M059J (cell line): ENCODE data around the gene C20orf96. TPM values are rescaled to one million over a fixed set of nuclear protein-coding genes. Genes with fewer than 3 reads are reported as not detected.
A peak's percentile ranks its signal among the peaks of the same experiment; 100 is the strongest.
"Not testable (repeated sequence)": the region's sequence is repeated elsewhere in the genome, so short reads cannot be mapped to it uniquely, and the experiment has no call there.

Experiments used
- DNase-seq: peaks from one replicate; pipeline ENCODE4 v3.0.0-alpha.2; 2012; ENCODE audit warnings: low read depth
- total RNA-seq: library from RNA; depleted of rRNA; stranded (reverse); fragments of >200 nt; shearing (Covaris generic); gene quantifications from 2 replicates; pipeline ENCODE4 v1.2.3, GENCODE V29; 2014

The C20orf96 gene
- total RNA-seq, 1 experiment from 2014 or later, result 2.2 TPM

DNA sequence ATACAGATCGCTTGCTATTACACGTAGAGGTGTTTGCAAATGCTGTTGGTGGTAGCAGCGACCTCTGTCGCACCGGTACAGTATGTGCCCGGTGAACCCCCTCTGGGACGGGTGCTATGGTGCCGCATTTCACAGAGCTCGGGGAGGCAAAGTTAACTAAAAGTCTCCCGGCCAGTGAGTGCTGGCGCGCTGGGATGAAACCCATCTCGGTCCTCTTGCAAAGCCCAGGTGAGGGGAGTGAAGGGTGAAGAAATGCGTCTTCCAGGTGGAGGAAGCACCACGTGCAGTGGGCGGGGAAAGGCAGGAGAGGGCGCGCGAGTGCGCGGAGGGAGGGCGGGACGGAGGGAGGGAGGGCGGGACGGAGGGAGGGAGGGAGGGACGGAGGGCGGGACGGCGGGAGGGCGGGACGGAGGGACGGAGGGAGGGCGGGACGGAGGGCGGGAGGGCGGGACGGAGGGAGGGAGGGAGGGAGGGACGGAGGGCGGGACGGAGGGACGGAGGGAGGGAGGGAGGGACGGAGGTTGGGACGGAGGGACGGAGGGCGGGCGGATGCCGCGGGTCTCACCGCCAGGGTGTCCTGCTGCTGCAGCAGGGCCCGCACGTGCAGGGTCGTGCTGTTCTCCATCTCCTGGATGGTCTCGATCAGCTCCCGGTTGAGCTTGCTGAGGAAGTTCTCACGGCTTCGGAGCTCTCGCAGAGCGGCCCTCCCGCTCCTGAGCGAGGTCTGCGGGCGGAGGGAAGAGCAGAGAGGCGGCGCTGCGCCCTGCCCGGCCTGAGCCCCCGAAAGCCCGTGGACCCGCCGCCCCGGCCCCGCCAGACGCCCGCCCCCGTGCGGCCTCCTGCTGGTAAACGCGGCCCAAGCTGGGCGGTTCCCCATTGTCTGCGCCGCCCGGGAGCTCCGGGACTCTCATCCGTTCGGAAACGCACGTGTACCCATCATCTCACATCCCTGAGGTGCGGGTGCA, 11.7 kb downstream of the C20orf96 start:
- no peak for DNase-seq

DNA sequence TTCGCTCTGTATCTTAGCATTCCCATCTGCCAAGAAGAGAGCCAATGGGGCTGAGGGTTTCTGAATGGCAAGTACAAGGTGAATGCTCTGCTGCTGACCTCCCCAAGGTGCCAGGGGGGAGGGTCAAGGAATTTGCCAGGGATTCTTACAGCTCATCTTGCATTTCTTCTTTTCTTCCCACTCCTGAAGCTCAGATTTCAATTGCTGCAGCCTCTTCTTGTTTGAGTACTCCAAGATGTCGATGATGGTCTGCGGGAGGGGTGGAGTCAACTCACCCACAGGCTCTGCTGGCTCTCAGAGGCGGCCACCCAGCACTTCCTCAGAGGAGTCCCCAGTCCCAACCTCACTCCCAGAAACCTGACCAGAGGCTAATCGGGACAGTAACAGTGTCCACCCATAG, 12.4 kb downstream of the C20orf96 start:
- no peak for DNase-seq

DNA sequence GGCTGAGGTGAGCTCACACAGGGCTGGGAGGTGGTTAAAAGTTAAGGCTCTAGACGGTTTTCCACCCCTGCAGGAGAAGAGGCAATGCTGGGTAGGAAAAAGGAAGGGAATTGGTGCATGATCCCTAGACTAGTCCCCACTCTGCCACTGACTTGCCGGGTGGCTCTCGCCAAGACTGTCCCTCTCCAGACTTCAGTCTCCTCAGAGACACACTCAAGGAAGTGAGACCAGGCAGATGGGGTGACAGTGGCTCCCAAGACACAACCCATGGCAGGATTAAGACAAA, 13.1 kb downstream of the C20orf96 start:
- DNase-seq, result no peak

DNA sequence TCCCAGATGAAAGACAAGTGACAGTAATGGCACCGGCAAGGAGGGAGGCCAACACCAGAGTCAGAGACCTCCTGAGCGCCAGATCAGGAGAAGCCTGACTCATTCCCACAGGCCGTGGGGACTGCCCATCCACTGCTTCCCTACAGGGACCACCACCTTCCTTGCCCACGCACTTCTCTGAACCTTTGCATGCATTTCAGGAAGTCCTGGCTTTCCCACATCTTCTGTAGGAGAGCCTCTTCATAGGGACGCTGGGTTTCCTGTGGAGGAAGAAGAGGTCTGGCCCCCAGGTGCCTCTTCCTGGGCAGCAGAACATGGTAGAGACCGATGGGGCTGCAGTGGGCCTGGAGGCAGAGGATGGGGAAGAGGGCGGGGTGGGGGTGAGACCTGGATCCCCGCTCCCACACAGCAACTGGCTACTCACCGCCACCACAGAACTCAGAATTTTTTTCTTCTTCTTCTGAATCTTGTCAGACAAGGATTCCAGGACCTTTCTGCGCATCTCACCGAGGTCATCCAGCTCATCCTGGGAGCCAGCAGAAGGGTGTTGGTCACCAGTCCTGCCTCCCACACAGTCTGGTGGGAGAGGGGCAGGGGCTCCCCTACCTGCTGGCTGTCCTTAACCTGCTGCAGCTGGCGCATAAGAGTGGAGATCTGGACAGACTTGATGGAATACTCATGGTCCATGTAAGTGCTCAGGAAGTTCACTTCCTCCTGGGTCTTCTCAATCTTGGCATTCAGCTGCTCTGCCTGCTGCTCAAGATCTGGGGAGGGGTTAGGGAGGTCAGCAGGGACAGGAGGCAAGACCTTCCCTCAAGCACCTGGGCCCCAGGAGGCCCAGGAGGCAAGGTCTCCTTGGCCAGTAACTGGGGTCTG, 13.7 kb downstream of the C20orf96 start:
- DNase-seq, result no peak

DNA sequence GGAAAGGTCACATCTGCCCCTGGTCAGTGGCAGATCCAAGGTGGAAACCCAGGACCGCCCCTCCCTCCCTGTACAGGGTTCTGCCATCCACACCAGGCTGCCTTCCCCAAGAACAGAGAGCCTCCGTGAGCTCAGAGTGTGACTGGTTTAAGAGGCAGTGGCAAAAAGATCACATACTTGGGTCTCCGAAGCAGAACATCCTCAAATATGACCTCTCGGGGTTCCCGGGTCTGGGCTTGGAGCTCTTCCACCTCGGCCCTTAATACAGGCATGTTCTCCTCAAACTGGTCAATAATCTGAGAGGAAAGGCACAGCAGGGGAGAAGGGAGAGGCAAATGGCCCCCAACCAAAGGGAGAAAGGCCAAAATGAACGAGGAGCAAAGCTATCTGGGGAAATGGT, 14.8 kb downstream of the C20orf96 start:
- DNase-seq, result no peak

DNA sequence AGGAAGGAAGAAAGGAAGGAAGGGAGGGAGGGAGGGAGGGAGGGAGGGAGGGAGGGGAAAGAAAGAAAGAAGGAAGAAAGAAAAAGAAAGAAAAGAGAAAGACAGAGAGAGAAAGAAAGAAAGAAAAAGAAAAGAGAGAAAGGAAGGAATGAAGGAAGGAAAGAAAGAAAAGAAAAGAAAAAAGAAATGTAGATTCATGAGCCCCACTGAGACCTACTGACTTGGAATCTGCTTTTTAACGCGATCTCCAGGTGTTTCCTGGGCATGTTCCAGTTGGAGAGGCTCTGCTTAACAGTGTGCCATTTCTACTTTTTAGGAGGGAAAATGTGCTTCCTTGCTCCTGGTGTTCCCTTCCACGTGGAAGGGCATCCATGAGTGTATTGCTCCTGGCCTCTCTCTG, 16.7 kb downstream of the C20orf96 start:
- DNase-seq, result no peak

DNA sequence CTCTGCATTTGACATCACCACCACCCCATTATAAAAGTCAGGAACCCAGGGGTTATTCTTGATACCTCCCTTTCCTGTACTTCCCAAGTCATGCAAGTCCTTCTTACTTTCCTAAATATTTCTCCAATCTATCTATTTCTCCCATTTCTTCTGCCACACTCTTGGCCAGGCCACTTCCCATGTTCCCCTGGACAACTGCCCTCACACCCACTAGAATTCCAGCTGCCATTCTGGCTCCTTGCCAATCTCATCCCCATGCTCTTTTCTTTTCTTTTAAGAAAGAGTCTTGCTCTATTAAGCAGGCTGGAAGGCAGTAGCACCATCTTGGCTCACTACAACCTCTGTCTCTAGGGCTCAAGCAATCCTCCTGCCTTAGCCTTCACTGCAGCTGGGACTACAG, 17.8 kb downstream of the C20orf96 start:
- no peak for DNase-seq

DNA sequence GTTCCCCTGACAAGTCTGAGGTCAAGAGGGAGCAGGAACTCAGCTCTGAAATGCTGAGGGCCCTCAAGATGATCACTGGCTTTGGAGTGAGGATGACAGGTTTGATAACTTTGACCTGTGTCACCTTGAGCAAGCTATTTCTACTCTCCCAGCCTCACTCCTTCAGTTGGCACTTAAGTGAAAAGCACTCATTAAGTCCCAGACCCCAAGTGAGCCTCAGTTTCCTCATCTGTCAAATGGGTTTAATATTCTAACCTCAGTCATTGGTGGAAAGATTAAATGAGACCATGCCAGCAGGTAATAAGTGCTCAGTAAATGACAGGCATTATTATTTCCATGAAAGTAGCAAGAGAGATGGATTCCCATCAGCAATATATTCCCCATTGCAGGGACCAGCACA, 19.0 kb downstream of the C20orf96 start:
- no peak for DNase-seq

DNA sequence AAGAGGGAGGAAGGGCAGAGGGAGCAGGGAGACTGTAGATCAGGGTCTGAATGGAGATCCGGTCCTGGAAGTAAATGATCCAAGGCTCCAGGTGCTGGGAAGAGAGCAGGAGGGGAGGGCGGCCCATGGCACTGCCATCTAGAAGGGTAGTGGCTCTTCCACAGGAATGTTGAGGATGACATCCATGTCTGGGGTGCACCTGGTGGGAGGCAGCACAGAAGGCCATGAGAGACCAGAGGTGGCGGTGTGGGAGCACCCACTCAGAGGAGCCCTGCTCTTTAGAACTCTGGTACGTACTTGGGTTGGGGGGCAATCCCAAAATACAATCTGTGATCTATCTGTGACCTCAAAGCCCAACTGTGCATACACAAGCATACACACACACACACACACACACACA, 19.5 kb downstream of the C20orf96 start:
- no peak for DNase-seq

DNA sequence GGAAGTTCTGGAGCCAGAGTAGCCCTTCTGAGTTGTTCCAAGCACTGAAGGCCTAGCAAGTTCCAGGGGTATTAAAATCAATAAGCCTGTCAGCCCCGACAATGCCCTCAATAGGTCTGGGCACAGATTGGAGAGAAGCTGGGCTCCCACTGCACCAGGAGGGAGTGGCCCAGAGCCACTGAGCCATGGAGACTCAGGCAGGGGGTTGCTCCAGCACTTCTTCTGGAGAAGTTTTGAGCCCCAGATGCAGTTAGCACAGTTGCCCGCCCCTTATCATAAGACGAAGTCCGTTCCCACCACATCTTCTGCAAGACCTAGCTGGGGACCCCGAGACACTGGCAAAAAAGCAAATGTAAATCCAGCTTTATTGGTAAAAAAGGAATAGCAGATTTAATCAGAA, 20.0 kb downstream of the C20orf96 start:
- no peak for DNase-seq

DNA sequence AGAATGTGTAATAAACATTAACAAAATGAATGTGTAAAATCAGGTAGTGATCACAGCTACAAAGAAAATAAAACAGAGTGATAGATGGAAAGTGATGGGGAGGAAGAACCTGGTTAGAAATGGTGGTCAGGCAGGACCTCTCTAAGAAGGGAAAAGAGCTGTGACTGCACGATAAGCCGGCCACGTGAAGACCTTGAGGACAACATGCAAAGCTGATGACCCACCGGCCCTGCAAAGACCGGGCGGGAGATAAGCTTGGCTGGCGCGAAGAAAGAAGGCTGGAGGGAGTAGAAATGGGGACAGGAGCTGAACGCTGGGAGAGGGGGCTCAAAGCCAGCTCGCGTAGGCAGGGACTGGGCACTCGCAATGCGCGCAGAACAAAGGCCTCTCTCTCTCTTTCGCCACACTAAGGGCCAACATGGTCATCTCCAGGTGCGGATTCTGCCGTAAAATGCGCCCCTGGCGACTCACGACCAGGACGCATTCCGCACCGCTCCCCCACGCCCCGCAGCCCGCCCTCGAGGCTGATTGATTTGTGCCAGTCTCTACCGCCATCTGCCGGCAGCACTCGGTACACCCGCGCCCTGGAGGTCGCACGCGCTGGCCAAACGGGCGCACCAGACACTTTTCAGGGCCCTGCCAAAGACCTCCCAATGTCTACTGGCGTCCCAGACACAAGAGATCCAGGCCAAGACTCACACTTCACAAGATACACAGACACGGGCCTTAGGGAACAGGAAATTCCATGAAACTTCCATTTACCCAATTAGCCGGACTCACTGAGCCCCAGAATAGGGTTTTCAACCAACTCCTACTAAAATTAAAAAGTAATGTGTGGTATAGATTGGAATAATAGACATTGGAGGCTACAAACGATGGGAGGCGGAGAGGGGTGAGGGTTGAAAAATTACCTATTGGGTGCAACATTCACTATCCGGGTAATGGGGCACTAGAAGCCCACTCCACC, 23.7 kb downstream of the C20orf96 start:
- DNase-seq, result peak; percentile 82

DNA sequence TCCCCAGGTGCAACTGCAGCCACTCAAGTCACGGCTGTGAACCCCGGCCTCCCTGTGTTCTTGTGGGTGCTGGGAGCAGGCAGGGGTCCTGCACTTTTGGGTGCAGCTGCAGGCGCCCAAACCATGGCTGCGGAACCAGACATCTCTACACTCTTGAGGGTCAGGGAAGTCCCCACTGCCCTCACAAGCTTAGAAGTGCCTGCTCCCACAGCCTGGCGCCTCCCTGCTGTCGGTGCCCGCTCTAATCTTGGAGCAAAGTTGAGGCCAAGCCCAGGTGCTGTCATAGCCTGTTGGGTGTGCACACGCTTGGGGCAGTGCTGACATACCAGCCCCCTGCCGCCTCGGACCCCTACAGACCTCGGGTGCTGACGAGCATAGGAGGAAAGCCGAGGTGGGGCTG, 26.8 kb downstream of the C20orf96 start:
- no peak for DNase-seq

DNA sequence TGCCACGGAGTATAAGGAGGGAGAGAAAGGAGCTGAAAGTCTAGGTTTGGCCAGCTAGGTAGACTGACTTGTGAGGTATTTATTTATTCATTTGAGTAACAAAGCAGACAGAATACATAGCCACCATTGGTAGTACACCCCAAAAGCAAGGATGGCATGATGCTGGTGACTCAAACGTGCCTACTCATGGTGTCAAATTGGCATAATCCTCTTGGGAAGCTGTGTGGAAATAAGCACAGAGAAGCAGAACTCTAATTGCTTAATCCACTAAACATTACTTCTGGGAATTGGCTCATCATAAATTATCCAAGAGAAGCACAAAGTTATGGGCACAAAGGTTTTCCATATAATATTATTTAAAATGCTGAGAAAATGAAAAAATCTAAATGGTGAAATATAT, 30.6 kb downstream of the C20orf96 start:
- DNase-seq, result no peak

DNA sequence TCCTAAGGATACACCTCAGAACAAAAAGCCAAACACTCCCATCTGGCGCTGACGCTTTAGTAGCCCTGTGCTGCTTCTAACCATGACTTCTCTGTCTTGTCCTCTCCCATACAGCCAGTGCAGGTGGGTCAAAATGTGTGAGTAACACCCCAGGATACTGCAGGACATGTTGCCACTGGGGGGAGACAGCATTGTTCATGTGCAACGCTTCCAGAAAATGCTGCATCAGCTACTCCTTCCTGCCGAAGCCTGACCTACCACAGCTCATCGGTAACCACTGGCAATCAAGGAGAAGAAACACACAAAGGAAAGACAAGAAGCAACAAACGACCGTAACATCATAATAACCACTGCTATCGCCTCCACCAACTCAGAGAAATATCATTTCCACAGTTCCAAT, 31.6 kb downstream of the C20orf96 start:
- DNase-seq, result peak; percentile 62

DNA sequence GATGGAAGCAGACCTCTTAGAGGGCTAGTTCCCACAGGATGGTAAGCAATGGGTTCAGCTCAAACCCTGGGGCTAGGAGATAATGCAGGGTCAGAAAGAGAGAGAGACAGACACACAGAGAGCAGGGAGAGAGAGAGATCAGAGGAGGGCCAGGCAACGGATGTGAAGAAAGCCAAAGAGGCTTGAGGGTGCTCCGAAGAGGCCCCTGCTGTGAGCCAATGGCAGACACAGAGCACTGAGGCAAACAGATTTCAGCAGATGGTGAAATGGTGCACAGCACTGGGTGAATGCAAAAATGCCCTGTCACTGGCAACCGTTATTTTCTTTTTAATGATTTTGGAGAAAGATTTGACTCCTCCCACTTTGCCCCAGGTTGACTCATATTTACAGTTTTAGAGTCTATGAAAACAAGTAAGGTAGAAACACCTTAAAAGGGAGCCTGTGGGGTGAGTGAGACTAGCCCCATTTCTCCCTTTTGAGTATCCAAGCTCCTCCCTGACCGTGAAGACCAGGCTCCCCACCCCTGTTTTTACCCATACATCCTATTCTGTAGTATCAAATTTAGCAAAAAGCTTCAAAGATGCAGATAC, 32.2 kb downstream of the C20orf96 start:
- no peak for DNase-seq

DNA sequence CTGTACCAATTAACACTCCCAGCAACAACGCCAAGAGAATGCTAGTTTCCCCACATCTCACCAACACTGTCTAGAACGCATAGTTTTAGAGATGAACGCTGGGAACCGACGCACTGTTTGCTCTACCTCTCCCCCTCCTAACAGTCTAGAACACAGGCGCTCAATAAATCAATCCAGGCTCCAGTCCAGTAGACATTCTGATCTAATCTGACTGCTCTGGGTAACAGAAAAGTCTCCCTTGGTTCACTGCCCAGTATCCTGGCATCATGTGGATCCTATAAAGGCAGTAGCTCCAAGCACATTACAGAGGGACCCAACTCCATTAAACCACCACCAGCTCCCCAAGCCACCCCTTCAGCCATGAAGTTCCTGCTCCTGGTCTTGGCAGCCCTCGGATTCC, 33.1 kb downstream of the C20orf96 start, which contains the start of gene DEFB132:
Gene DEFB132, plus strand, starts transcription at position 306 of the 400 bp plus-strand sequence. Its CDS starts 55 bp downstream, at position 361.
- peak; percentile 21 for DNase-seq

DNA sequence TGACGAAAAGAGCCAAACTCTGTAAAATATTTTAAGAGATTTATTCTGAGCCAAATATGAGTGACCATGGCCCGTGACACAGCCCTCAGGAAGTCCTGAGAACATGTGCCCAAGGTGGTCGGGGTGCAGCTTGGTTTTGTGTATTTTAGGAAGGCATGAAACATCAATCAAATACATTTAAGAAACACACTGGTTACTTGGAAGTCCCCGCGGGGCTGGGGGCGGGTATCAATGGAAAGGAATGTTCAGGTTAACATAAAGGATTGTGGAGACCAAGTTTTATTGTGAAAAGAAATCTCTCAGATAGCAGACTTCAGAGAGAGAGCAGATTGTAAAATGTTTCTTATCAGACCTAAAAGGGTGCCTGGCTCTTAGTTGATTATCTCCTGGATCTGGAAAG, 37.1 kb downstream of the C20orf96 start:
- not testable (repeated sequence) for DNase-seq

DNA sequence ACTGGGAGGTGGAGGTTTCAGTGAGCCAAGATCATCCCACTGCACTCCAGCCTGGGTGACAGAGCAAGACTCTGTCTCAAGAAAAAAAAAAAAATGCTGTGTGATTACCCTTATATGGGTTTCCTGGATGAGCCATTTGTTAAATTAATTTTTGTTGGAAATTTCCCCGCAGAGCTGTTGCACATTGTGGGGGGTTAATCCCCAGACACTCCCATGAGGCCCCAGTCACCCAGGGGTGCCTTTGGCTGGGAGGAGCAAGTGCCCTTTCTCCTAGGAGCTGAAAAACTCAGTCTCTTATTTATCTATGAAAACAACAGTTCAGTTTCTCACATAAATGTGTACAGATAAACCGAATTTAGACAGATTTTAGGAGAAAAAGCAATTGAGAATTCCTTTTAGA, 37.7 kb downstream of the C20orf96 start:
- no peak for DNase-seq

DNA sequence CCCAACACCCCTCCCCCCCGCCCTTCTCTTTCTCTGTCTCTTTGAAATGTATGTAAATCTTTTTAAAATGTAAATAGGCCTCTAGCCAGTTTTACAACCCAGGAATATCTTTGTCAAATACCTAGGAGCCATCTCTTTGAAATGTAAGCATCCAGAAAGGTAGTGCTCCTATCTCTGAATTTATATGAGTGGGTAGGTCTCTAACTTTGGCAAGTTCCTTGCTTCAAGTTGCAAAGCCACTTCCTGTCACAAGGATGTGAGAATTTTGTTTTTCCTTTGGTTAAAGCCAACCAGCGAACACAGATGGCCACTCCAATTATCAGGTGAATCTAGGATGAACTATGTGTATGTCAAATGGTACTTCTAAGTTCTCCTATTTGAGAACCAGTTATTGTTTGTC, 39.2 kb downstream of the C20orf96 start:
- DNase-seq, result no peak

DNA sequence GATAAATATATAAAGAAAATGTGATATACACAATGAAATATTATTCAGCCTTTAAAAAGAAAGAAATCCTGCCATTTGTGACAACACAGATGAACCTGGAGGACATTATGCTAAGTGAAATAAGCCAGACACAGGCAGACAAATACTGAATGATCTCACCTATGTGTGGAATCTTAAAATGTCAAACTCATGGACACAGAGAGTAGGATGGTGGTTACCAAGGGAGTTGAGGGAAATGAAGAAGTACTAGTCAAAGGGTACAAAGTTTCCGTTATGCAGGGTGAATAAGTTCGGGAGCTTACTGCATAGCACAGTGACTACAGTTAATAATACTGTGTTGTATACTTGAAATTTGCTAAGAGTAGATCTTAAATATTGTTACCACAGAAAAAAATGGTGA, 47.6 kb downstream of the C20orf96 start:
- DNase-seq, result no peak

DNA sequence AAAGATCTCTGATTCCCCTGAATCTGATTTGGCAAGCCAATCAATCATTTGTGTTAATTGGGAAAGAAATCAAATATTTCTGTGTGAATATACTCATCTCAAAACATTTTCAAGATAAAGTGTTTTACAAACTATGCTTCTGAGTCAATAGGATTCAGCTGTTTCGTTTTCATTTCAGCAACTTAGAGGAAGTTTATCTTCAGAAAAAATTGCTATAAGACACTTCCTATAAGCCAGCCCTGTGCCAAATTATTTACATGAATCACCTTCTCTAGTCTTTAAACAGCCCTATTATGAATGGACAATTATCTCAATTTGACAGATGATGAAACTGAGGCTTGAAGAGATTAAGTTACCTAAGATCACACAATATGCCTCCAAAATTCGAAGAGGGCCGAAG, 52.6 kb downstream of the C20orf96 start:
- no peak for DNase-seq
